Measurements from ENCODE around the gene ISLR. TPM values are rescaled to one million over a fixed set of nuclear protein-coding genes. Genes with fewer than 3 reads are reported as not detected.

ISLR gene
- total RNA-seq, 6 experiments from 2014 or later, result 1.7 to 6.3 (median 1.9) TPM

- Mint-ChIP-seq H3K27ac (no peak overlapping the region), H3K9me3 (no peaks in the 10 kb centered on the region), H3K27me3 (ENCODE audit: insufficient read depth) (peaks cover 18% of the 10 kb centered on the region), H3K4me3 (no peak overlapping the region), H3K36me3 (ENCODE audit: low read depth) (no peaks in the 10 kb centered on the region), H3K4me1 (ENCODE audit: low read depth) (peaks cover 10% of the 10 kb centered on the region)
- TF ChIP-seq CTCF (IDR thresholded peaks at IDR 0.05), result no peak
- no peak for DNase-seq
Observed at GRCh38 chr15:74138642-74139041, 34.9 kb upstream of the ISLR start.

- Mint-ChIP-seq H3K4me3 (no peak overlapping the region), H3K27me3 (ENCODE audit: insufficient read depth) (peaks cover 10% of the 10 kb centered on the region), H3K36me3 (ENCODE audit: low read depth) (no peaks in the 10 kb centered on the region), H3K4me1 (ENCODE audit: low read depth) (peaks cover 9% of the 10 kb centered on the region), H3K27ac (no peak overlapping the region), H3K9me3 (no peaks in the 10 kb centered on the region)
- no peak for DNase-seq
- no peak for TF ChIP-seq CTCF (IDR thresholded peaks at IDR 0.05)
Observed at GRCh38 chr15:74141591-74141990, 31.9 kb upstream of the ISLR start.

GRCh38 chr15:74144153-74144775 lies 29.2 kb upstream of the ISLR start:
- H3K27ac Mint-ChIP-seq, result no peak overlapping the region
- H3K4me3 Mint-ChIP-seq, result no peak overlapping the region
- no peak for DNase-seq
- peaks cover 18% of the 10 kb centered on the region for H3K27me3 Mint-ChIP-seq (ENCODE audit: insufficient read depth)
- no peaks in the 10 kb centered on the region for H3K36me3 Mint-ChIP-seq (ENCODE audit: low read depth)
- no peak for TF ChIP-seq CTCF (IDR thresholded peaks at IDR 0.05)
- H3K9me3 Mint-ChIP-seq, result no peaks in the 10 kb centered on the region; the same call in 1 of the 2 replicates
- no peaks in the 10 kb centered on the region for H3K4me1 Mint-ChIP-seq (ENCODE audit: low read depth)

GRCh38 chr15:74146277-74146800 lies 27.2 kb upstream of the ISLR start:
- no peak for TF ChIP-seq CTCF (IDR thresholded peaks at IDR 0.05)
- H3K27me3 Mint-ChIP-seq (ENCODE audit: insufficient read depth), result peaks cover 19% of the 10 kb centered on the region
- no peaks in the 10 kb centered on the region; the same call in 1 of the 2 replicates for H3K9me3 Mint-ChIP-seq
- H3K4me1 Mint-ChIP-seq (ENCODE audit: low read depth), result no peaks in the 10 kb centered on the region
- no peaks in the 10 kb centered on the region for H3K36me3 Mint-ChIP-seq (ENCODE audit: low read depth)
- H3K4me3 Mint-ChIP-seq, result no peak overlapping the region
- no peak for DNase-seq
- no peak overlapping the region for H3K27ac Mint-ChIP-seq

GRCh38 chr15:74147051-74147450 lies 26.5 kb upstream of the ISLR start:
- no peak for DNase-seq
- H3K4me3 Mint-ChIP-seq, result no peak overlapping the region
- H3K9me3 Mint-ChIP-seq, result no peaks in the 10 kb centered on the region; the same call in 1 of the 2 replicates
- no peaks in the 10 kb centered on the region for H3K4me1 Mint-ChIP-seq (ENCODE audit: low read depth)
- no peak for TF ChIP-seq CTCF (IDR thresholded peaks at IDR 0.05)
- no peaks in the 10 kb centered on the region for H3K36me3 Mint-ChIP-seq (ENCODE audit: low read depth)
- no peak overlapping the region for H3K27ac Mint-ChIP-seq
- peaks cover 14% of the 10 kb centered on the region for H3K27me3 Mint-ChIP-seq (ENCODE audit: insufficient read depth)

All from HFFc6 (cell line).